ENCODE data around the gene ERAL1. TPM values are rescaled to one million over a fixed set of nuclear protein-coding genes. Genes with fewer than 3 reads are reported as not detected.
A peak's percentile ranks its signal among the peaks of the same experiment; 100 is the strongest.
"Not testable (repeated sequence)": the region's sequence is repeated elsewhere in the genome, so short reads cannot be mapped to it uniquely, and the experiment has no call there.

Gene ERAL1
- 10 to 100 TPM; 38.2 to 60.2 TPM for total RNA-seq

- H3K9me3 Mint-ChIP-seq = no peaks in the 10 kb centered on the region
- H3K4me1 Mint-ChIP-seq = peaks cover 7% of the 10 kb centered on the region
- H3K36me3 Mint-ChIP-seq (ENCODE audit: low read depth) = peaks cover 37% of the 10 kb centered on the region
- no peaks in the 10 kb centered on the region for H3K27me3 Mint-ChIP-seq
- H3K4me3 Mint-ChIP-seq = peak within 1 kb of the TSS; percentile 87
- ATAC-seq (replicated peaks) = peak; percentile 99
- peak within 1 kb of the TSS; percentile 90 for H3K27ac Mint-ChIP-seq
These were observed at the start of gene ERAL1 for GRCh38 chr17:28854457-28855335. Gene ERAL1 (plus strand): TSS chr17:28855016. CDS start chr17:28855035, 19 bp downstream.

- no peak for ATAC-seq (replicated peaks)
- Mint-ChIP-seq H3K27me3 (no peaks in the 10 kb centered on the region), H3K4me1 (peaks cover 16% of the 10 kb centered on the region), H3K27ac (peak overlapping the region; percentile 76), H3K9me3 (no peaks in the 10 kb centered on the region), H3K4me3 (peak overlapping the region; percentile 91), H3K36me3 (ENCODE audit: low read depth) (peaks cover 71% of the 10 kb centered on the region)
These were observed 46.7 kb upstream of the ERAL1 start for GRCh38 chr17:28807925-28808634.

- Mint-ChIP-seq H3K36me3 (ENCODE audit: low read depth) (peaks cover 48% of the 10 kb centered on the region), H3K4me3 (peak overlapping the region; percentile 91), H3K27ac (peak overlapping the region; percentile 91), H3K4me1 (peaks cover 16% of the 10 kb centered on the region), H3K27me3 (no peaks in the 10 kb centered on the region), H3K9me3 (no peaks in the 10 kb centered on the region)
- ATAC-seq (replicated peaks) = peak; percentile 65
These were observed 44.4 kb upstream of the ERAL1 start for GRCh38 chr17:28810437-28810836.

GRCh38 chr17:28811651-28812090 lies 43.1 kb upstream of the ERAL1 start:
- peaks cover 36% of the 10 kb centered on the region for H3K36me3 Mint-ChIP-seq (ENCODE audit: low read depth)
- H3K27ac Mint-ChIP-seq = peak overlapping the region; percentile 91
- H3K4me1 Mint-ChIP-seq = peaks cover 16% of the 10 kb centered on the region
- no peaks in the 10 kb centered on the region for H3K9me3 Mint-ChIP-seq
- H3K4me3 Mint-ChIP-seq = peak overlapping the region; percentile 91
- peak; percentile 8 for ATAC-seq (replicated peaks)
- H3K27me3 Mint-ChIP-seq = no peaks in the 10 kb centered on the region

- H3K4me3 Mint-ChIP-seq = peak overlapping the region; percentile 91
- ATAC-seq (replicated peaks) = peak; percentile 99
These were observed 42.6 kb upstream of the ERAL1 start for GRCh38 chr17:28812091-28812747.

GRCh38 chr17:28812748-28813377 lies 42.0 kb upstream of the ERAL1 start:
- H3K4me3 Mint-ChIP-seq = peak overlapping the region; percentile 91
- peaks cover 24% of the 10 kb centered on the region for H3K36me3 Mint-ChIP-seq (ENCODE audit: low read depth)
- peak; percentile 22 for ATAC-seq (replicated peaks)
- no peaks in the 10 kb centered on the region for H3K9me3 Mint-ChIP-seq
- H3K4me1 Mint-ChIP-seq = peaks cover 14% of the 10 kb centered on the region
- H3K27ac Mint-ChIP-seq = peak overlapping the region; percentile 91
- H3K27me3 Mint-ChIP-seq = no peaks in the 10 kb centered on the region

More at GRCh38 chr17:28812091-28812747, 42.6 kb upstream of the ERAL1 start:
- peak overlapping the region; percentile 91 for H3K27ac Mint-ChIP-seq
- H3K4me1 Mint-ChIP-seq = peaks cover 16% of the 10 kb centered on the region
- no peaks in the 10 kb centered on the region for H3K9me3 Mint-ChIP-seq
- peaks cover 30% of the 10 kb centered on the region for H3K36me3 Mint-ChIP-seq (ENCODE audit: low read depth)
- no peaks in the 10 kb centered on the region for H3K27me3 Mint-ChIP-seq

GRCh38 chr17:28816540-28816939 lies 38.3 kb upstream of the ERAL1 start:
- Mint-ChIP-seq H3K27ac (no peak overlapping the region), H3K4me3 (no peak overlapping the region), H3K4me1 (no peaks in the 10 kb centered on the region), H3K36me3 (ENCODE audit: low read depth) (no peaks in the 10 kb centered on the region), H3K27me3 (no peaks in the 10 kb centered on the region), H3K9me3 (no peaks in the 10 kb centered on the region)
- no peak for ATAC-seq (replicated peaks)

GRCh38 chr17:28818819-28819221 lies 36.0 kb upstream of the ERAL1 start:
- H3K4me1 Mint-ChIP-seq = no peaks in the 10 kb centered on the region
- H3K27me3 Mint-ChIP-seq = no peaks in the 10 kb centered on the region
- H3K27ac Mint-ChIP-seq = no peak overlapping the region
- no peak overlapping the region for H3K4me3 Mint-ChIP-seq
- H3K9me3 Mint-ChIP-seq = no peaks in the 10 kb centered on the region
- ATAC-seq (replicated peaks) = no peak
- H3K36me3 Mint-ChIP-seq (ENCODE audit: low read depth) = no peaks in the 10 kb centered on the region

- Mint-ChIP-seq H3K27ac (no peak overlapping the region), H3K27me3 (no peaks in the 10 kb centered on the region), H3K4me1 (peaks cover 4% of the 10 kb centered on the region), H3K4me3 (no peak overlapping the region), H3K9me3 (no peaks in the 10 kb centered on the region), H3K36me3 (ENCODE audit: low read depth) (peaks cover 4% of the 10 kb centered on the region)
- no peak for ATAC-seq (replicated peaks)
These were observed 35.2 kb upstream of the ERAL1 start for GRCh38 chr17:28819582-28819981.

- Mint-ChIP-seq H3K4me3 (no peak overlapping the region), H3K27ac (no peak overlapping the region), H3K4me1 (peaks cover 18% of the 10 kb centered on the region), H3K36me3 (ENCODE audit: low read depth) (peaks cover 58% of the 10 kb centered on the region), H3K9me3 (no peaks in the 10 kb centered on the region), H3K27me3 (no peaks in the 10 kb centered on the region)
- ATAC-seq (replicated peaks) = no peak
These were observed 27.1 kb upstream of the ERAL1 start for GRCh38 chr17:28827672-28828071.

- no peak for ATAC-seq (replicated peaks)
- H3K4me1 Mint-ChIP-seq = peaks cover 18% of the 10 kb centered on the region
- peaks cover 59% of the 10 kb centered on the region for H3K36me3 Mint-ChIP-seq (ENCODE audit: low read depth)
These were observed 26.3 kb upstream of the ERAL1 start for GRCh38 chr17:28828294-28829040.

GRCh38 chr17:28834420-28834819 lies 20.4 kb upstream of the ERAL1 start:
- Mint-ChIP-seq H3K4me1 (peaks cover 18% of the 10 kb centered on the region), H3K4me3 (no peak overlapping the region), H3K9me3 (no peaks in the 10 kb centered on the region), H3K27ac (peak overlapping the region; percentile 1), H3K27me3 (no peaks in the 10 kb centered on the region), H3K36me3 (ENCODE audit: low read depth) (peaks cover 38% of the 10 kb centered on the region)
- no peak for ATAC-seq (replicated peaks)

More at GRCh38 chr17:28828294-28829040, 26.3 kb upstream of the ERAL1 start:
- H3K9me3 Mint-ChIP-seq = no peaks in the 10 kb centered on the region
- no peak overlapping the region for H3K4me3 Mint-ChIP-seq
- H3K27ac Mint-ChIP-seq = no peak overlapping the region
- H3K27me3 Mint-ChIP-seq = no peaks in the 10 kb centered on the region

GRCh38 chr17:28836541-28836940 lies 18.3 kb upstream of the ERAL1 start:
- not testable (repeated sequence) for H3K9me3 Mint-ChIP-seq; H3K27ac Mint-ChIP-seq; ATAC-seq (replicated peaks); H3K27me3 Mint-ChIP-seq; H3K4me3 Mint-ChIP-seq
- peaks cover 23% of the 10 kb centered on the region for H3K4me1 Mint-ChIP-seq
- peaks cover 27% of the 10 kb centered on the region for H3K36me3 Mint-ChIP-seq (ENCODE audit: low read depth)

Measured in activated T-helper 17 cell treated with anti-CD3 and anti-CD28 coated beads, Interleukin-2, amount 50 U/mL, for 72 hours (primary cell).